PC-9 (cell line): Measurements from ENCODE around the gene CLCN5.

Experiments
- CTCF ChIP-seq: fragments of 200-600 bp; sonication (generic); conservative IDR thresholded peaks from 2 replicates; pipeline ENCODE4 v1.6.1; 2017; ENCODE audit warnings: mixed run types, antibody characterized with exemption, mild to moderate bottlenecking, moderate library complexity
- EZH2 ChIP-seq: fragments of 200-600 bp; sonication (generic); IDR thresholded peaks from 2 replicates; pipeline ENCODE4 v1.8.0; 2017; ENCODE audit warnings: antibody characterized with exemption, low read depth

- TF ChIP-seq CTCF: no peak
- TF ChIP-seq EZH2: no peak
Observed at GRCh38 chrX:49991758-49992157, 69.4 kb downstream of the CLCN5 start.
